Naive B cell (primary cell): ENCODE results near the gene CITED4. TPM values are rescaled to one million over a fixed set of nuclear protein-coding genes. Genes with fewer than 3 reads are reported as not detected.
A peak's percentile ranks its signal among the peaks of the same experiment; 100 is the strongest.

ENCODE experiments used
- ATAC-seq, 2 donors: fragments of 150-1000 bp; cut with Tn5 transposase; 2 replicates each; pipeline ENCODE4 v1.10.0; 2021; ENCODE audit warnings: low read depth in 2 of 2, mild to moderate bottlenecking in 2 of 2, moderate library complexity in 2 of 2
- DNase-seq: peaks from one replicate; pipeline ENCODE4 v3.0.0; 2022
- H3K27ac Mint-ChIP-seq, 6 donors: one replicate each; pipeline ENCODE4 v1.8.0; 2020 to 2022; ENCODE audit warnings: mild to moderate bottlenecking in 6 of 6, mixed read lengths in 6 of 6, moderate library complexity in 5 of 6, inconsistent platforms in 2 of 6
- H3K27me3 Mint-ChIP-seq, 3 donors: one replicate each; pipeline ENCODE4 v1.8.0; 2021 to 2022; ENCODE audit warnings: mixed read lengths in 3 of 3, mild to moderate bottlenecking in 1 of 3
- H3K36me3 Mint-ChIP-seq, 2 donors: one replicate each; pipeline ENCODE4 v1.8.0; 2020 to 2022; ENCODE audit warnings: mixed read lengths in 2 of 2, inconsistent platforms in 1 of 2, mild to moderate bottlenecking in 1 of 2
- H3K4me1 Mint-ChIP-seq, 3 donors: one replicate each; pipeline ENCODE4 v1.8.0; 2020 to 2022; ENCODE audit warnings: mixed read lengths in 3 of 3, inconsistent platforms in 1 of 3, mild to moderate bottlenecking in 1 of 3, moderate library complexity in 1 of 3
- H3K4me3 Mint-ChIP-seq, 8 donors: one replicate each; pipeline ENCODE4 v1.8.0; 2020 to 2022; ENCODE audit warnings: mild to moderate bottlenecking in 8 of 8, mixed read lengths in 8 of 8, moderate library complexity in 8 of 8, inconsistent platforms in 2 of 8
- H3K9me3 Mint-ChIP-seq, 7 donors: one replicate each; pipeline ENCODE4 v1.8.0; 2020 to 2022; ENCODE audit warnings: mixed read lengths in 7 of 7, mild to moderate bottlenecking in 5 of 7, inconsistent platforms in 2 of 7, moderate library complexity in 1 of 7
- polyA plus RNA-seq, 6 donors: library from polyadenylated mRNA; unstranded; fragments of 300-500 nt; fragmentation: Illumina TruSeq; gene quantifications; one replicate each; pipeline ENCODE4 v1.2.3, GENCODE V29; 2021; ENCODE audit warnings: low read depth in 6 of 6

Gene CITED4
- polyA plus RNA-seq, 6 donors from 2014 or later: 1.2 to 3.2 (median 2.5) TPM

DNA sequence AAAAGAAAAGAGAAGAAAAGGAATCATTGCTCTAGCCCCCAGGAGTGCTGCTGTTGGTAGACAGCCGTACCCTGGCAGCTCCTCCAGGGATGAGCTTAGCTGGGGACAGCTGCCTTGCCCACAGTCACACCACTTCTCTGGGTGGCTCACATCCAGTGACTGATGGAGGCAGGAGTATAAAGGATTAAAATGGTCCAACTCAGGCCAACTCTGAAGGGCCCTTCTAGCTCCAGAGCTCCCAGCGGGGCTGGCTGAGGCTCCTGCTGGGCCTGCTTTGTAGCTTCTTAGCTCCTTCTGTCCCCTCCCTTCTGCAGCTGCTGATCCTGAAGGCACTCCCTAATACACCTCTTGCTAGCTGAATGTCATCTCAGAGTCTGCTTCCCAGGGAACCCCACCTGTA lies 4.4 kb downstream of the CITED4 start:
- no peak for DNase-seq
- Mint-ChIP-seq H3K36me3 (no peaks in the 10 kb centered on the region), H3K9me3 (peaks cover 0 to 1% (median 0%) of the 10 kb centered on the region in 7 donors), H3K4me1 (peaks cover 9 to 12% (median 11%) of the 10 kb centered on the region in 3 donors), H3K4me3 (peak overlapping the region in 1 of 8 donors; percentile 70), H3K27me3 (peaks cover 17 to 33% (median 32%) of the 10 kb centered on the region in 3 donors), H3K27ac (no peak overlapping the region)
- ATAC-seq: no peak

DNA sequence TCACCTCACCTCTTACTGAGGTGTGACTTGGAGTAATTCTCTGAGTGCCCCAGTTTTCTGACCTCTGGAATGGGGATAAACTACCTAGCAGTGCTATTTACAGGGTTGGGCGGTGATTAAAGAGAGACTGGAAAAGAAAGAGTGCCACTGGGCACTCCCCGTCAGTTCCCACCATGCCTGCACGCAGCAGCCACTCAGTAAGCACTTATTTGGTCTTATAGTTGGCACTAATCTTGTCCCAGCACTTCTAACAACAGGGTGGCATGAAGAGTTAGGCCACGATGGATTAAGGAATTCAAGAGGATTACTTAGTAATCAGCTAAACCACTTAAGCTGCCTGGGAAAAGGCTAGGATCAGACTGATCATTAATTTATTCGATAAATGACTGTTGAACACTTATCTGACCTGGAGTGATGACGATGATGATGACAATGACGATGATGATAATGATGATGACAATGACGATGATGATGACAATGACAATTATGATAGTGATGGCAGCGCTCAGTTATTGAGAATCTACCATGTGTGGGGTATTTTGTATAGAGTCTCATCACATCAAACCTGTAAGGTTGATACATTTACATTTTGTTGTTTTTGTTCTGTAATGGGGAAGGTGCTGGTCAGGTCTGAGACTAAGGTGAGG lies 5.4 kb downstream of the CITED4 start:
- Mint-ChIP-seq H3K36me3 (no peaks in the 10 kb centered on the region), H3K4me1 (peaks cover 5 to 8% (median 6%) of the 10 kb centered on the region in 3 donors), H3K27ac (peak overlapping the region in 1 of 6 donors; percentile 34), H3K9me3 (no peaks in the 10 kb centered on the region), H3K4me3 (no peak overlapping the region), H3K27me3 (peaks cover 11 to 33% (median 32%) of the 10 kb centered on the region in 3 donors)
- no peak for DNase-seq
- no peak for ATAC-seq

DNA sequence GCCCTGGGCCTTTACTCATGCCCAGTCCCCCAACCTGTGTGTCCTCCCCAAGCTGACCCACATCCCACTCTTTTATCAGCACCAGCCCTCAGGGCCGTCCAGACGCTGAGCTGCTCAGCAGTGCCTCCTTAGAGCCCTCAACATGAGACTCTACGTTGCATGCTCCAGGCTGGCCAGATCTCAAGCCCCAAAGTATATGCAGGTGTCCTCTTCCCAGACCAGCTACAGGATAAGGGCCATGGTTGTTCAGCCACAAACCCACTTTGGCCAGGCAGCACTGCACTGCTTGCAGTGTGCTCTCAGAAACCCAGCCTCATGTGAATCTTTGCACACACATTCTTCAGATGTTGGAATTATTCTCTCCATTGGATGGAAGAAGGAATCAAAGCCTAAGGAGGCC lies 6.0 kb downstream of the CITED4 start:
- peak overlapping the region in 1 of 8 donors; percentile 56 for H3K4me3 Mint-ChIP-seq
- no peaks in the 10 kb centered on the region for H3K9me3 Mint-ChIP-seq
- no peak for ATAC-seq
- H3K27me3 Mint-ChIP-seq: peaks cover 11 to 32% (median 32%) of the 10 kb centered on the region in 3 donors
- H3K27ac Mint-ChIP-seq: no peak overlapping the region
- H3K36me3 Mint-ChIP-seq: no peaks in the 10 kb centered on the region
- H3K4me1 Mint-ChIP-seq: peaks cover 5 to 8% (median 5%) of the 10 kb centered on the region in 3 donors
- DNase-seq: no peak

DNA sequence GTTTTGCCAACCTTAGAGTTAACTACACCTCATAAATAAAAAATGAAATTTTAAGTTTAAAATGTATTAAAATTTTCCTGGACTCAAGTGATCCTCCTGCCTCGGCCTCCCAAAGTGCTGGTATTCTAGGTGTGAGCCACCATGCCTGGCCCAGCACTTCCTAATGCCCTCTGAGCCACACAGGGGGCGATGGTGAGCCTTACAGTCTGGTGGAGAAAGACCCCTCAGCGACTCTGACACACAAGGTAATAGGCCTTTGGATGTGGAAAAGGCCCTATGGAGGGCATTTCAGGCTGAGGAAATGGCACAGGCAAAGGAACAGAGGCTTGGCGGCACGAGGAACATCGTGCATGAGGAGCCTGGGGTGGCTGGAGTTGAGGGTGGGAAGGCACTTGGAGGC lies 6.7 kb downstream of the CITED4 start:
- peaks cover 0 to 3% (median 0%) of the 10 kb centered on the region in 3 donors for H3K4me1 Mint-ChIP-seq
- DNase-seq: no peak
- H3K9me3 Mint-ChIP-seq: no peaks in the 10 kb centered on the region
- no peak overlapping the region for H3K4me3 Mint-ChIP-seq
- H3K27ac Mint-ChIP-seq: no peak overlapping the region
- no peaks in the 10 kb centered on the region for H3K36me3 Mint-ChIP-seq
- no peak for ATAC-seq
- peaks cover 11 to 26% (median 26%) of the 10 kb centered on the region in 3 donors for H3K27me3 Mint-ChIP-seq

DNA sequence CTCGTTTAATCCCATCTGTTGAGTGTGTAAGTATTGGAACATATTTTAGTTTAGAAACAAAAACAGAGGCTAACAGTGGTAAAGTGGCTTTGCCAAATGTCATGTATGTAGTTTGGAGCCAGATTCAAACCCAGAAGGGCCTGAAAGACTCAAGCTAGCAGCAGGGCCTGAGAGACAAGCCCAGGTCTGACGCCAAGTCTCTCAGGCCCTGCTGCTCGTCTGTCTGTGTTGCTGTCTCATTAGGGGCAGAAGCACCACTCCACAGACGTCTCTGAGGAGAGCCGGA lies 8.3 kb downstream of the CITED4 start:
- peaks cover 8 to 9% (median 9%) of the 10 kb centered on the region in 3 donors for H3K27me3 Mint-ChIP-seq
- no peak for DNase-seq
- H3K36me3 Mint-ChIP-seq: no peaks in the 10 kb centered on the region
- peaks cover 4 to 8% (median 8%) of the 10 kb centered on the region in 3 donors for H3K4me1 Mint-ChIP-seq
- no peak for ATAC-seq
- no peak overlapping the region for H3K4me3 Mint-ChIP-seq
- H3K9me3 Mint-ChIP-seq: no peaks in the 10 kb centered on the region
- H3K27ac Mint-ChIP-seq: no peak overlapping the region

DNA sequence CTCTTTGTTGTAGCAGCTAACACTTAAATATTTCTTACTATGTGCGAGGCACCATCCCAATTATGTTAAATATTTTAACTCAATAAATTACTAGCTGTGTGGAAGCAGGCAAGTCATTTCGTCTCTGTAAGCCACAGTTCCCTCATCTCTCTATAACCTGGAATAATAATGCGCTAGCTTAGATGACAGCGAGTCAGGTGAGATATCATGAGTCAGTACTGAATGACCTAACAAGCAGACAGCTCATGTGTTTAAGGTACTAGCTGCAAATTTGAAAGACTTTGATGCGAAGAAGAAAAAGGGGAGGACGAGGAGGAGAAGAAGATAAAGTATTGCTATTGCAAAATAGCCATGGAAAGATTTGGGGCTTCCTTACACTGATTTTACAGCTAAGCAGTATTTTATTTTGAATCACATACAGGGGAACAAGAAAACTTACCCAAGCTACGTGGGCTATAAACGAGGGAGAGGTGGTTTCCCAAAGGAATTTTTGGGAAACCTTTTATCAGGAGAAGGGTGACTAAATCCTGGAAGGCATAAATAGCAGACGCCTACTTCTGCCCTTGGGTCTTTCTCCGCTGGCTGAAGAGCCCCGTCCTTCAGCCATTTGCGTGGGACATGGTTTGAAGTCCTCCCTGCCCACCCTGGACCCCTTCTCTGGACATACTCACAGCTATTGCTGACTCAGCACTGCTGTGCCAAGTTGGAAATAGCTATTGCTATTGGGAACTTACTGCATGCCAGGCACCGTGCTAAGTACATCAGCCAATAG lies 8.9 kb downstream of the CITED4 start:
- H3K27me3 Mint-ChIP-seq: peaks cover 3 to 8% (median 3%) of the 10 kb centered on the region in 3 donors
- H3K27ac Mint-ChIP-seq: no peak overlapping the region
- DNase-seq (no peak), ATAC-seq (no peak)
- no peaks in the 10 kb centered on the region for H3K9me3 Mint-ChIP-seq
- no peak overlapping the region for H3K4me3 Mint-ChIP-seq
- H3K36me3 Mint-ChIP-seq: no peaks in the 10 kb centered on the region
- peaks cover 4 to 8% (median 8%) of the 10 kb centered on the region in 3 donors for H3K4me1 Mint-ChIP-seq

DNA sequence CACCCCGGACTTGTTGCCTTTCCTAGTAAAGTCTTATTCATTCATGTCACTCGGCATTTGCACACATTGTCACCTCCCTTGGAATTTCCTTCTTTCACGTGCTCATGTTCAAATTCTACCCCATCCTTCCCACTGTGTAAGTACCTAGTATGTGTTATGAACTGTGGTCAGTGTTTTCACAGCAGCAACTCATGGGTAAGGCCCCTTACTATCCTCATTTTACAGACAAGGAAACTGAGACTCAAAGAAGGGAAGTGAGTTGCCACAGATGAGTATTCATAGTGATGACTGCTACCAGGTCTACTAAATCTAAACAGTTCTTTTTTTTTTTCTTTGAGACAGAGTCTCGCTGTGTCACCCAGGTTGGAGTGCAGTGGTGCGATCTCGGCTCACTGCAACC lies 10.5 kb downstream of the CITED4 start:
- Mint-ChIP-seq H3K27ac (peak overlapping the region in 1 of 6 donors; percentile 13), H3K36me3 (no peaks in the 10 kb centered on the region), H3K27me3 (peaks cover 0 to 5% (median 0%) of the 10 kb centered on the region in 3 donors), H3K4me1 (peaks cover 4 to 8% (median 8%) of the 10 kb centered on the region in 3 donors), H3K4me3 (peak overlapping the region in 1 of 8 donors; percentile 65), H3K9me3 (no peaks in the 10 kb centered on the region)
- DNase-seq: no peak
- ATAC-seq: no peak

DNA sequence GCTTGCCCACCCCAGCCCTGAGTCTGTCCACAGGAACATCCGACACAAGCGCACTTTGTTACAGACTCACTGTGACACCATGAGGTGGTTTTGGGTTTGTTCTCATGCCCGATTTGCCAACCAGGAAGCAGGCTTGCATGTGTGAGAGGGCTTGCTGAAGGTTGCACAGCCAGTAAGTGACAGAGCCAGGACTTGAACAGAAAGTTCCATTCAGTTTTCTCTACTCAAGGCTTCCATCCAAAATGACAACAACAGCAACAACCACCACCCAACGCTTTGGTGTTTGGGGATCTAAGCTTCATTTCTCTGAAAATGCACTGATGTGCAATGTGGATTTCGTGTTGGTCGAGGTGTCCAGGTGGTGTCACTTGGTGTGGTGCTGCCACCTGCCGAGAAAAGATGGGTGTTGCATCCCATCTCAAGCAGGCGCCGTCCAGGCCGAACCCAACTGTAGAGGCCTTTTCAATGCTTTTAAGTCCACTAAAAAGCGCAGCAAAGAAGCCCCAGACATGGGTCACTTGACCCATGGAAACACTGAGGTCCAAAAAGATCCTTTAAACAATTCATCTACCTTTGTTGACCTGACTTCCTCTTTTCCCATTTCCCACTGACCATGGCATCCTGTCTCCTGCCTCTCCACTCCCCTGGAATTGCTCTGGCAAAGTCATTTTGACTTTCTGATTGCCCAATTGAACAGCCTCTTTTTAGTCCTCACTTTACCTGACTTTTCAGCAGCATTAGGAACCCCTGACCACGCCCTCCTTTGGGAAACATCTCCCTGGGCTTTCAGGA lies 12.2 kb downstream of the CITED4 start:
- ATAC-seq: peak; percentile 85 to 89
- peak overlapping the region in 2 of 6 donors; percentile 18 to 73 for H3K27ac Mint-ChIP-seq

DNA sequence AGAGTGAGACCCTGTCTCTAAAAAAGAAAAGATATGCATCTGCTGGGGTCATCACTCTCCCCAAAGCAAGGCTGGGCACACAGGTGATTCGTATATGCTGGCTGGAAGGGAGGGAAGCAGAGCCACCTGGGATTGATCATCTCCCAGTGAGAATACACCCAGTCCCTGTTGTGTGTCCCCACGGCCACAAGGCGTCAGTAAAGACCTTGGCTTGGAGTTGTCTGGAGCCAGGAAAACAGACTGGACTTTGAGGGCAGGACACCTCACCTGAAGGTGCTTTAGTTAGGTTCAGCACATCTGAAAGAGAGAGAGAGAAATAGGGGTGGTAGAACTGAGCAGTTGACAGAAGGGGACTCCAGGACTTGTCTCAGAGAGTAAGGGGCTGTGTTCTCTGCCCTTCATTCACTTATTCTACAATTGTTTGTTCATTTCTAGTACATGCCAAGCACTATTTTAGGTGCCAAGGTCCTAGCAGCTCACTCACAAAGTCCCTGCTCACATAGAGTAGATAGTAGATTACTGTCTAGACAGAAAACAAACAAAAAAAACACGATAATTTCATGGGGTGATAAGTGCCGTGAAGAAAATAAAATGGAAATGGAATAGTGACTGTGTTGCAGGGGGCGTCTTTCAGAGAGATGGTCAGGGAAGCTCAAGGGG lies 13.5 kb downstream of the CITED4 start:
- H3K9me3 Mint-ChIP-seq: no peaks in the 10 kb centered on the region
- peaks cover 14 to 23% (median 22%) of the 10 kb centered on the region in 3 donors for H3K4me1 Mint-ChIP-seq
- no peaks in the 10 kb centered on the region for H3K36me3 Mint-ChIP-seq
- no peak overlapping the region for H3K27ac Mint-ChIP-seq
- no peak for DNase-seq
- peaks cover 0 to 9% (median 0%) of the 10 kb centered on the region in 3 donors for H3K27me3 Mint-ChIP-seq
- peak overlapping the region in 2 of 8 donors; percentile 27 to 37 for H3K4me3 Mint-ChIP-seq
- no peak for ATAC-seq

More for the DNA sequence above, 12.2 kb downstream of the CITED4 start:
- Mint-ChIP-seq H3K4me3 (peak overlapping the region in 5 of 8 donors; percentile 9 to 58 (median 35)), H3K4me1 (peaks cover 10 to 17% (median 15%) of the 10 kb centered on the region in 3 donors), H3K9me3 (no peaks in the 10 kb centered on the region), H3K36me3 (no peaks in the 10 kb centered on the region), H3K27me3 (peaks cover 0 to 5% (median 0%) of the 10 kb centered on the region in 3 donors)
- DNase-seq: peak; percentile 67

DNA sequence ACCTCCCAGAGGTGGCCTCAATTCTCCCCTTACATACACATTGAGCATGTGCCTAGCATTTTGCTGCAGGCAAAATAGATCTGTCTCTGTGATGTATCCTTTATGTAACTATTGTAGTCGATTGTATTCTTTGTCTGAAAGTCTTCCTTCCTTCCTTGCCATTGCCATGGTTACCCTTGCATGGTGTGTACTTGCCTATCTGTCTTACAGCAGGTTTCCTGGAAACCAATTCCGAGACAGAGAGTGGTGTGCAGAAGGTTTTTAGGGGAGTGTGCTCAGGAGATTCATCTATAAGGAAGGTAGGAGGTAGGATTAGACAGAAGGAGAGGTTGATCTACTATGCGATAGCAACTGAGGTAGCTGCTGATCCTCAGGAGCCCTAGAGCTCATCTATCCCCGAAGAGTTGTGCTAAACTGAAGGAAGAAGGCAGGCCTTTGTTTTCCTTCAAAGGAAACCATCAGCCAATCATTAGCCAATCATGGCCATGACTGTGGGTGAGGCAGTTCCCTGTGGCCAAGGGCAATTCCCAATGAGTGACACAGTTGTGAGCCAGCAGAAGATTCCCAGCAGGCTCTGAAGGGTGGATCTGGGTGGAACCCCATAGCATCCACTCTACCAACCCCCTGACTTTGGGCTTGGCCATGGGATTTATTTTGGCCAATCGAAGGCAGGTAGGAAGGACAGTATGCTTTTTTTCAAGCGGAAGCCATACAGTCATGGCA lies 15.0 kb downstream of the CITED4 start:
- Mint-ChIP-seq H3K9me3 (peaks cover 0 to 7% (median 0%) of the 10 kb centered on the region in 7 donors), H3K36me3 (peaks cover 0 to 7% of the 10 kb centered on the region in 2 donors), H3K27me3 (peaks cover 0 to 9% (median 7%) of the 10 kb centered on the region in 3 donors), H3K4me3 (no peak overlapping the region), H3K27ac (no peak overlapping the region), H3K4me1 (peaks cover 14 to 23% (median 22%) of the 10 kb centered on the region in 3 donors)
- ATAC-seq (no peak), DNase-seq (no peak)

DNA sequence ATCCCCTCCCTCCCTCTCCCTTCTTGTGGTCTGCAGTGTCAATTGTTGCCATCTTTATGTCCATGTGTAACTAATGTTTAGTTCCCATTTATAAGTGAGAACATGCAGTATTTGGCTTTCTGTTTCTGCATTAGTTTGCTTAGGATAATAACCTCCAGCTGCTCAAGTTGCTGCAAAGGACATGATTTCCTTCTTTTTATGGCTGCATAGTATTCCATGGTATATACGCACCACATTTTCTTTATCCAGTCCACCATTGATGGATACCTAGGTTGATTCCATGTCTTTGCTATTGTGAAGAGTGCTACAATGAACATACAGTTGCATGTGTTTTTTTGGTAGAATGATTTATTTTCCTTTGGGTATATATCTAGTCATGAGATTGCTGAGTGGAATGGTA lies 16.3 kb downstream of the CITED4 start:
- Mint-ChIP-seq H3K4me1 (peaks cover 14 to 23% (median 22%) of the 10 kb centered on the region in 3 donors), H3K27me3 (peaks cover 0 to 15% (median 8%) of the 10 kb centered on the region in 3 donors), H3K9me3 (peaks cover 0 to 7% (median 2%) of the 10 kb centered on the region in 7 donors), H3K36me3 (peaks cover 0 to 8% of the 10 kb centered on the region in 2 donors), H3K27ac (peak overlapping the region in 1 of 6 donors; percentile 35), H3K4me3 (peak overlapping the region in 1 of 8 donors; percentile 30)
- ATAC-seq (no peak), DNase-seq (no peak)
